OCI-LY7 (cell line): ENCODE data around the gene C1orf198. TPM values are rescaled to one million over a fixed set of nuclear protein-coding genes. Genes with fewer than 3 reads are reported as not detected.

Experiments
- BruUV-seq: library from RNA; stranded (reverse); fragments of 400-500 nt; replicated peaks from 2 replicates; lab custom pipeline; 2021; lab: Mats Ljungman, UMichigan
- CTCF ChIA-PET: fragments of 300-600 bp; sonication (Branson Sonifier 250); formaldehyde crosslinking; loops from one replicate; lab custom pipeline; 2022; ENCODE audit warnings: antibody characterized with exemption; ENCODE audit not compliant: unreplicated experiment; lab: Charles Lee
- POLR2A ChIA-PET: fragments of 300-600 bp; sonication (Branson Sonifier 250); formaldehyde crosslinking; loops from one replicate; lab custom pipeline; 2022; ENCODE audit warnings: antibody characterized with exemption; lab: Charles Lee
- DNase-seq: peaks from one replicate; pipeline ENCODE4 v3.0.0-alpha.2; 2015; ENCODE audit warnings: low spot score
- H2AFZ ChIP-seq: fragments of 200-600 bp; sonication (generic), shearing (Covaris generic); 2 replicates; pipeline ENCODE4 v1.6.1; 2014; ENCODE audit warnings: mild to moderate bottlenecking, antibody characterized with exemption, low read length, moderate library complexity
- H3K27ac ChIP-seq: fragments of 200-600 bp; sonication (generic); 2 replicates; pipeline ENCODE4 v1.5.1; 2014; ENCODE audit warnings: mixed run types, low read depth, mild to moderate bottlenecking, moderate library complexity, low read length, inconsistent platforms; ENCODE audit not compliant: poor library complexity, severe bottlenecking
- H3K36me3 ChIP-seq: fragments of 200-600 bp; sonication (generic); 2 replicates; pipeline ENCODE4 v1.6.1; 2014; ENCODE audit warnings: mild to moderate bottlenecking, antibody characterized with exemption, low read length, moderate library complexity, mixed read lengths; ENCODE audit not compliant: insufficient read depth
- H3K4me1 ChIP-seq: fragments of 200-600 bp; sonication (generic); 2 replicates; pipeline ENCODE4 v1.5.1; 2014; ENCODE audit warnings: mild to moderate bottlenecking, low read length; ENCODE audit not compliant: insufficient read depth, poor library complexity, severe bottlenecking
- H3K4me2 ChIP-seq: fragments of 200-600 bp; sonication (generic); 2 replicates; pipeline ENCODE4 v1.6.1; 2014; ENCODE audit warnings: mild to moderate bottlenecking, low read length
- H3K4me3 ChIP-seq: fragments of 200-600 bp; sonication (generic); 2 replicates; pipeline ENCODE4 v1.5.1; 2014; ENCODE audit warnings: mild to moderate bottlenecking, low read depth, low read length; ENCODE audit not compliant: poor library complexity, severe bottlenecking
- H3K79me2 ChIP-seq: fragments of 200-600 bp; sonication (generic); 2 replicates; pipeline ENCODE4 v1.6.1; 2016; ENCODE audit warnings: low read depth, mild to moderate bottlenecking, low read length, moderate library complexity, mixed read lengths; ENCODE audit not compliant: insufficient read depth
- H3K9me2 ChIP-seq: fragments of 200-600 bp; sonication (generic); 2 replicates; pipeline ENCODE4 v1.6.1; 2016; ENCODE audit warnings: mild to moderate bottlenecking, low read length, mixed read lengths; ENCODE audit not compliant: insufficient read depth
- H3K9me3 ChIP-seq: fragments of 200-600 bp; sonication (generic); 2 replicates; pipeline ENCODE4 v1.6.1; 2014; ENCODE audit warnings: mild to moderate bottlenecking, mixed run types, low read length, mixed read lengths
- H4K20me1 ChIP-seq: fragments of 200-600 bp; sonication (generic); 2 replicates; pipeline ENCODE4 v1.6.1; 2014; ENCODE audit warnings: mild to moderate bottlenecking, antibody characterized with exemption, low read length, moderate library complexity, mixed read lengths; ENCODE audit not compliant: insufficient read depth
- EZH2phosphoT487 ChIP-seq: fragments of 200-600 bp; sonication (generic); IDR thresholded peaks from 2 replicates; pipeline ENCODE4 v1.6.1; 2018; ENCODE audit warnings: low read depth, borderline replicate concordance, mild to moderate bottlenecking, mixed run types, antibody characterized with exemption, low read length, moderate library complexity, mixed read lengths
- intact Hi-C: fragments of 100-400 bp; cut with micrococcal nuclease; formaldehyde crosslinking; loops from one replicate; pipeline ENCODE4 v1.10.0; 2022; ENCODE audit not compliant: unreplicated experiment
- total RNA-seq, 2 experiments: library from RNA; depleted of rRNA in 1 of 2; stranded (reverse); fragments of >200 nt in 1 of 2; shearing (Covaris generic) in 1 of 2; gene quantifications; 2 replicates each; pipeline ENCODE4 v1.2.3, GENCODE V29; 2014 to 2022
- TF ChIP-seq, protein P1 (sequence below): fragments of 200-600 bp; sonication (generic); conservative IDR thresholded peaks from 2 replicates; pipeline ENCODE4 v1.5.1; 2014; ENCODE audit warnings: mild to moderate bottlenecking, antibody characterized with exemption, low read length, moderate library complexity, mixed read lengths

C1orf198 gene
- total RNA-seq, 2 experiments from 2014 or later = 5.7 to 6.5 TPM

DNA sequence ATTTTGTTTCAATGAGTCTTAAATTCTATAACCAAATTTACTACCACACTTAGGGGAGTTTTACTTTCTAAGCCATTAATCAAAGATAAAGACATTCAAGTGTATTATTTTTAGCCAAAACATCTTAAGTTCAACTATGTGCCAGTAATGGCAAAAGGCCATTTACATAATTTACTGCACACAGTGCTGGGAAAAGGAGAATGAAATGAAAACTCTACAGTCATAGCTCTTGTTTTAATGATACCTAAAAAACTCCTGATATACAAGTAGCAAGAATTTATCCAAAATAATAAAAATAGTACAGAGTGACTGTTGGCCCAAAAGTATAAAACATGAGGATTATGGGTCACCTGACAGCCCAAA lies 42.4 kb upstream of the C1orf198 start:
- POLR2A ChIA-PET = interaction anchor here (0.6 to 1.1 kb wide), 2 partner anchors 10 to 690 kb away, joined by 3 to 4 read pairs; no protein-coding TSS in a partner anchor
- Histone ChIP-seq H3K4me1 (no peaks in the 10 kb centered on the region), H3K9me3 (no peaks in the 10 kb centered on the region), H4K20me1 (no peaks in the 10 kb centered on the region), H3K9me2 (no peaks in the 10 kb centered on the region), H3K79me2 (no peaks in the 10 kb centered on the region), H3K4me3 (no peak overlapping the region), H3K27ac (no peak overlapping the region), H3K36me3 (peaks cover 36% of the 10 kb centered on the region; the same call in 1 of the 2 replicates), H2AFZ (no peak overlapping the region), H3K4me2 (no peak overlapping the region)
- TF ChIP-seq, protein P1, sequence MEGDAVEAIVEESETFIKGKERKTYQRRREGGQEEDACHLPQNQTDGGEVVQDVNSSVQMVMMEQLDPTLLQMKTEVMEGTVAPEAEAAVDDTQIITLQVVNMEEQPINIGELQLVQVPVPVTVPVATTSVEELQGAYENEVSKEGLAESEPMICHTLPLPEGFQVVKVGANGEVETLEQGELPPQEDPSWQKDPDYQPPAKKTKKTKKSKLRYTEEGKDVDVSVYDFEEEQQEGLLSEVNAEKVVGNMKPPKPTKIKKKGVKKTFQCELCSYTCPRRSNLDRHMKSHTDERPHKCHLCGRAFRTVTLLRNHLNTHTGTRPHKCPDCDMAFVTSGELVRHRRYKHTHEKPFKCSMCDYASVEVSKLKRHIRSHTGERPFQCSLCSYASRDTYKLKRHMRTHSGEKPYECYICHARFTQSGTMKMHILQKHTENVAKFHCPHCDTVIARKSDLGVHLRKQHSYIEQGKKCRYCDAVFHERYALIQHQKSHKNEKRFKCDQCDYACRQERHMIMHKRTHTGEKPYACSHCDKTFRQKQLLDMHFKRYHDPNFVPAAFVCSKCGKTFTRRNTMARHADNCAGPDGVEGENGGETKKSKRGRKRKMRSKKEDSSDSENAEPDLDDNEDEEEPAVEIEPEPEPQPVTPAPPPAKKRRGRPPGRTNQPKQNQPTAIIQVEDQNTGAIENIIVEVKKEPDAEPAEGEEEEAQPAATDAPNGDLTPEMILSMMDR = no peak
- no peak for TF ChIP-seq EZH2phosphoT487
- BruUV-seq = no TSS peak
- CTCF ChIA-PET = no interaction called here
- DNase-seq = no peak
- intact Hi-C loops = no loop called here

DNA sequence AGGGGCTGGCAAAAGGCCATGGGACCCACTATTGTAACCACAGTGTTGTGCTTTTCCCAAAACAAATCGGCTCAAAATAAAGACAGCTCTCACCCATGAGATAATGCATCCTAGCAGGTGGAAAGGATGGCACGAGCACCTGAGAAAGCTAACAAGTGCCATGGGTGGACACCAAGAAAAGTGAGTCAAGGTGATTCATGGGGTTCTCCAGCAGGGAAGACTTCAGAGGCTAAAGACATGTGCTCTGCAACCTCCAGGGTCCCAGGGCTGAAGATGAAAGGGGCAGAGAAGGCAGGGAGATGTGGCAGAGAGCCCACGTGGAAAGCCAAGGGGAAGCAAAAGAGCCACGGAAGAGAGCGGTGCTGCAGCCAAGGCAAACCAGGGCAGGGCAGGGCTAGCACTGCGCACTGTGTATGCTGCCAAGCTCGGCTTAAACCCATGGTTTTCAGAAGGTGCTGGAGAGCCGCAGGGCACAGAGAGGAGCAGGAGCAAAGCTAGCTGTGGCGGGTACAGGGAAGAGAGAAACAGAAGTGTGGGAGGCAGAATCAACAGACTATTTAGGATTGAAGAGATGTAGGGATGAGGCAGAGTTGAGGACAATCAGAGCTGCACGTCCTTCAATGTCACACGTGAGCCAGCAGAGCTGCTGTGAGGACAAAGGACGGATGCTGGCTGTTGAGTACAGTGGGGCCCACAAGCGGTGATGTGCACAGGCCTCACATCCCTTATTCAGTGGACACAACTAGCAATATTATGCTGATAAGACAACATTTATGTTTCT lies 41.8 kb upstream of the C1orf198 start:
- POLR2A ChIA-PET = interaction anchor here (1.1 kb wide), 1 partner anchor 9 kb away, joined by 4 read pairs; no protein-coding TSS in a partner anchor
- DNase-seq = no peak
- CTCF ChIA-PET = no interaction called here
- Histone ChIP-seq H3K79me2 (no peaks in the 10 kb centered on the region), H4K20me1 (no peaks in the 10 kb centered on the region), H3K4me2 (no peak overlapping the region), H3K27ac (no peak overlapping the region), H3K9me3 (no peaks in the 10 kb centered on the region), H3K4me3 (no peak overlapping the region), H3K4me1 (no peaks in the 10 kb centered on the region), H3K36me3 (peaks cover 42% of the 10 kb centered on the region; the same call in 1 of the 2 replicates), H2AFZ (no peak overlapping the region), H3K9me2 (no peaks in the 10 kb centered on the region)
- no peak for TF ChIP-seq EZH2phosphoT487
- TF ChIP-seq, protein P1 = no peak
- BruUV-seq = no TSS peak
- intact Hi-C loops = no loop called here
